IMR-90 (cell line): ENCODE results near the gene GTF3C4. TPM values are rescaled to one million over a fixed set of nuclear protein-coding genes. Genes with fewer than 3 reads are reported as not detected.

ENCODE experiments used
- BHLHE40 ChIP-seq: fragments of 150-350 bp; IDR thresholded peaks from 2 replicates; pipeline ENCODE4 v1.6.1; 2016; ENCODE audit warnings: mild to moderate bottlenecking, low read depth, low read length
- CEBPB ChIP-seq: IDR thresholded peaks from 2 replicates; pipeline ENCODE4 v1.6.1; 2012; ENCODE audit warnings: low read depth, low read length, improper control_type of control experiment
- CTCF ChIP-seq: conservative IDR thresholded peaks from 2 replicates; pipeline ENCODE4 v1.5.1; 2012; ENCODE audit warnings: mild to moderate bottlenecking, low read depth, low read length, improper control_type of control experiment
- MXI1 ChIP-seq: IDR thresholded peaks from 2 replicates; pipeline ENCODE4 v1.6.1; 2012; ENCODE audit warnings: low read depth, mild to moderate bottlenecking, low read length, moderate library complexity, borderline replicate concordance
- NFE2L2 ChIP-seq: fragments of 150-350 bp; IDR thresholded peaks from 2 replicates; pipeline ENCODE4 v1.6.1; 2016; ENCODE audit warnings: low read depth, mild to moderate bottlenecking, low read length
- RAD21 ChIP-seq: IDR thresholded peaks from 2 replicates; pipeline ENCODE4 v1.6.1; 2012; ENCODE audit warnings: low read length, improper control_type of control experiment
- RCOR1 ChIP-seq: IDR thresholded peaks from 2 replicates; pipeline ENCODE4 v1.6.1; 2012; ENCODE audit warnings: mild to moderate bottlenecking, low read length, improper control_type of control experiment; ENCODE audit not compliant: insufficient replicate concordance
- RFX5 ChIP-seq: IDR thresholded peaks from 2 replicates; pipeline ENCODE4 v1.8.0; 2012; ENCODE audit warnings: low read depth, mild to moderate bottlenecking, low read length, moderate library complexity
- polyA plus RNA-seq, 3 experiments: library from polyadenylated mRNA; depleted of rRNA; stranded (reverse); fragments of >200 nt; gene quantifications; 2 replicates each; pipeline ENCODE4 v1.2.3, GENCODE V29; 2012; ENCODE audit warnings: low replicate concordance in 1 of 3
- total RNA-seq: library from RNA; depleted of rRNA; stranded (reverse); fragments of >200 nt; gene quantifications from 2 replicates; pipeline ENCODE4 v1.2.3, GENCODE V29; 2012

Gene GTF3C4
- total and polyA plus RNA-seq, 2 of the 4 experiments (the other 2 are of a cell fraction): 4.7 to 16.5 TPM

- TF ChIP-seq RCOR1: no peak
- TF ChIP-seq RFX5: no peak
- no peak for TF ChIP-seq CTCF
- no peak for TF ChIP-seq BHLHE40
- TF ChIP-seq MXI1: 0 out of 2 replicates have a peak, but pooled peaks have one; percentile 12
- TF ChIP-seq RAD21: no peak
- no peak for TF ChIP-seq NFE2L2
- no peak for TF ChIP-seq CEBPB
These were observed at the start of gene GTF3C4 (continued) for GRCh38 chr9:132670457-132671391.
